Fibroblast of lung (primary cell): ENCODE results near the gene TTC23. TPM values are rescaled to one million over a fixed set of nuclear protein-coding genes. Genes with fewer than 3 reads are reported as not detected.
A peak's percentile ranks its signal among the peaks of the same experiment; 100 is the strongest.

Source experiments
- DNase-seq, 2 donors: peaks; one replicate each; pipeline versions ENCODE4 v3.0.0 to v3.0.0-alpha.2; 2010; ENCODE audit warnings: low read depth in 2 of 2
- H2AFZ ChIP-seq: 2 replicates; pipeline ENCODE4 v1.5.1; 2012; ENCODE audit warnings: low read length, control low read depth, inconsistent platforms
- H3K27ac ChIP-seq: 2 replicates; pipeline ENCODE4 v1.5.1; 2011; ENCODE audit warnings: low read length, control low read depth; ENCODE audit not compliant: insufficient read depth
- H3K27me3 ChIP-seq: 2 replicates; pipeline ENCODE4 v1.5.1; 2011; ENCODE audit warnings: mild to moderate bottlenecking, low read length; ENCODE audit not compliant: control insufficient read depth, insufficient read depth
- H3K36me3 ChIP-seq: 2 replicates; pipeline ENCODE4 v1.5.1; 2011; ENCODE audit warnings: low read length; ENCODE audit not compliant: control insufficient read depth, insufficient read depth
- H3K4me1 ChIP-seq: 2 replicates; pipeline ENCODE4 v1.5.1; 2011; ENCODE audit warnings: low read length; ENCODE audit not compliant: control insufficient read depth, insufficient read depth; ENCODE audit errors: extremely low read depth
- H3K4me2 ChIP-seq: 2 replicates; pipeline ENCODE4 v1.5.1; 2011; ENCODE audit warnings: low read length, control low read depth; ENCODE audit not compliant: insufficient read depth; ENCODE audit errors: extremely low read depth
- H3K4me3 ChIP-seq, 4 experiments: fragments of 200-600 bp in 1 of 4; sonication (generic) in 1 of 4; replicated peaks in 1 of 4; 2 replicates each; pipeline ENCODE4 v1.5.1; 2011 to 2016; ENCODE audit warnings: low read length in 4 of 4, low read depth in 3 of 4, mild to moderate bottlenecking in 3 of 4, control low read depth in 2 of 4, inconsistent platforms in 1 of 4, mixed read lengths in 1 of 4; ENCODE audit not compliant: insufficient read depth in 1 of 4; ENCODE audit errors: control extremely low read depth in 1 of 4
- H3K79me2 ChIP-seq: 2 replicates; pipeline ENCODE4 v1.5.1; 2012; ENCODE audit warnings: mild to moderate bottlenecking, low read length, inconsistent platforms; ENCODE audit not compliant: control insufficient read depth, insufficient read depth
- H3K9ac ChIP-seq: 2 replicates; pipeline ENCODE4 v1.5.1; 2011; ENCODE audit warnings: mild to moderate bottlenecking, low read length, control low read depth; ENCODE audit not compliant: insufficient read depth
- H3K9me3 ChIP-seq: 2 replicates; pipeline ENCODE4 v1.5.1; 2012; ENCODE audit warnings: low read depth, low read length; ENCODE audit not compliant: control insufficient read depth, insufficient read depth
- H4K20me1 ChIP-seq: 2 replicates; pipeline ENCODE4 v1.5.1; 2011; ENCODE audit warnings: low read length; ENCODE audit not compliant: control insufficient read depth, insufficient read depth; ENCODE audit errors: extremely low read depth
- EZH2 ChIP-seq: IDR thresholded peaks from 2 replicates; pipeline ENCODE4 v1.5.1; 2012; ENCODE audit warnings: low read length, control low read depth, mild to moderate bottlenecking; ENCODE audit errors: missing control alignments
- polyA plus RNA-seq, 2 donors: library from polyadenylated mRNA; depleted of rRNA in 1 of 2; stranded (reverse) in 1 of 2; unstranded in 1 of 2; fragments of >200 nt; gene quantifications; 2 replicates each; pipeline ENCODE4 v1.2.1, GENCODE V29; 2011 to 2012; ENCODE audit warnings: missing spikeins in 1 of 2
- total RNA-seq: library from RNA; depleted of rRNA; stranded (reverse); fragments of >200 nt; gene quantifications from 2 replicates; pipeline ENCODE4 v1.2.1, GENCODE V29; 2014
- TF ChIP-seq, protein P1 (sequence below), 2 donors: IDR thresholded peaks in 1 of 2; conservative IDR thresholded peaks in 1 of 2; 1 replicate in 1 of 2; 2 replicates in 1 of 2; pipeline ENCODE4 v1.5.1; 2011 to 2012; ENCODE audit warnings: low read length in 2 of 2, control low read depth in 1 of 2, inconsistent platforms in 1 of 2, low read depth in 1 of 2, mild to moderate bottlenecking in 1 of 2

Gene TTC23
- total and polyA plus RNA-seq, 2 donors (not counting 1 experiment from before 2014, with no cell fraction given), result 3.5 to 30.4 TPM

DNA sequence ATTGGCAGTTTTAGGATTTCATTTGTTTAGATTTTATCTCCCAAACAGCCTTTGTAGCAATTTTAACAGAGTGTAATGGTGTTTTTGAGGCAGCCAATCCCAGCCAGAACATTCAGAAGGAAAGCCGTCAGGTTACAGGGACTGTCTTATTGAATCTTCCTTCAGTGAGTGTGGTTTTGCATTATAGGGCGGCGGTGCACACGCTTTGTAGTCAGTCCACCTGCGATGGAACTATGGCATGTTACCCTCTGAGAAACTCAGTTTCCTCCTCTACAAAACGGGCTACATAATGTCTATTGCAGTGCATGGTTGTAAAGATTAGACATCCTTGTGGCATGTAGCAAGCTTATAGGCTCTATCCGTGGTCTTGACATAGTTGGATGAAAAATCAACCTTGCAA lies 2.9 kb upstream of the TTC23 start:
- no peak overlapping the region for H2AFZ ChIP-seq
- peaks cover 11% of the 10 kb centered on the region for H3K79me2 ChIP-seq
- H3K9ac ChIP-seq, result no peak overlapping the region
- no peak for DNase-seq
- H3K4me3 ChIP-seq, result peak overlapping the region in 3 of 4 experiments; percentile 80 to 92 (median 86)
- peaks cover 7% of the 10 kb centered on the region for H3K4me1 ChIP-seq
- no peaks in the 10 kb centered on the region for H3K27me3 ChIP-seq
- TF ChIP-seq EZH2, result no peak
- TF ChIP-seq, protein P1, sequence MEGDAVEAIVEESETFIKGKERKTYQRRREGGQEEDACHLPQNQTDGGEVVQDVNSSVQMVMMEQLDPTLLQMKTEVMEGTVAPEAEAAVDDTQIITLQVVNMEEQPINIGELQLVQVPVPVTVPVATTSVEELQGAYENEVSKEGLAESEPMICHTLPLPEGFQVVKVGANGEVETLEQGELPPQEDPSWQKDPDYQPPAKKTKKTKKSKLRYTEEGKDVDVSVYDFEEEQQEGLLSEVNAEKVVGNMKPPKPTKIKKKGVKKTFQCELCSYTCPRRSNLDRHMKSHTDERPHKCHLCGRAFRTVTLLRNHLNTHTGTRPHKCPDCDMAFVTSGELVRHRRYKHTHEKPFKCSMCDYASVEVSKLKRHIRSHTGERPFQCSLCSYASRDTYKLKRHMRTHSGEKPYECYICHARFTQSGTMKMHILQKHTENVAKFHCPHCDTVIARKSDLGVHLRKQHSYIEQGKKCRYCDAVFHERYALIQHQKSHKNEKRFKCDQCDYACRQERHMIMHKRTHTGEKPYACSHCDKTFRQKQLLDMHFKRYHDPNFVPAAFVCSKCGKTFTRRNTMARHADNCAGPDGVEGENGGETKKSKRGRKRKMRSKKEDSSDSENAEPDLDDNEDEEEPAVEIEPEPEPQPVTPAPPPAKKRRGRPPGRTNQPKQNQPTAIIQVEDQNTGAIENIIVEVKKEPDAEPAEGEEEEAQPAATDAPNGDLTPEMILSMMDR (conservative IDR thresholded peaks at IDR 0.05 in 1 of 2, IDR thresholded peaks at IDR 0.05 in 1 of 2; ENCODE audit: low read depth in 1 of 2, low read length in 2 of 2), result no peak
- no peaks in the 10 kb centered on the region for H3K9me3 ChIP-seq
- H3K36me3 ChIP-seq, result peaks cover 2% of the 10 kb centered on the region
- H3K27ac ChIP-seq, result no peak overlapping the region
- peak overlapping the region; percentile 91 for H3K4me2 ChIP-seq
- no peaks in the 10 kb centered on the region for H4K20me1 ChIP-seq

- Histone ChIP-seq H3K9me3 (no peaks in the 10 kb centered on the region), H3K79me2 (peaks cover 16% of the 10 kb centered on the region), H2AFZ (peak within 1 kb of the TSS; percentile 88), H3K4me3 (peak within 1 kb of the TSS; percentile 80 to 97 (median 94)), H3K27ac (peak within 1 kb of the TSS; percentile 95), H3K36me3 (peaks cover 2% of the 10 kb centered on the region), H3K4me1 (peaks cover 7% of the 10 kb centered on the region), H3K9ac (peak within 1 kb of the TSS; percentile 79), H4K20me1 (no peaks in the 10 kb centered on the region), H3K27me3 (no peaks in the 10 kb centered on the region), H3K4me2 (peak within 1 kb of the TSS; percentile 99)
- DNase-seq, result peak; percentile 97 to 99
- TF ChIP-seq, protein P1 (conservative IDR thresholded peaks at IDR 0.05 in 1 of 2, IDR thresholded peaks at IDR 0.05 in 1 of 2; ENCODE audit: low read depth in 1 of 2, low read length in 2 of 2), result no peak
- TF ChIP-seq EZH2, result no peak
Observed at GRCh38 chr15:99250857-99251841, 1.8 kb upstream of the TTC23 start, which contains the start of gene LRRC28. LRRC28 (plus strand) TSS chr15:99251481; CDS start chr15:99255958, 4,477 bp downstream.

- Histone ChIP-seq H3K79me2 (peaks cover 16% of the 10 kb centered on the region), H3K36me3 (no peaks in the 10 kb centered on the region), H3K27ac (peak overlapping the region; percentile 95), H3K4me1 (peaks cover 7% of the 10 kb centered on the region), H3K4me3 (peak overlapping the region; percentile 69 to 97 (median 90)), H2AFZ (peak overlapping the region; percentile 88), H3K9me3 (no peaks in the 10 kb centered on the region), H3K27me3 (no peaks in the 10 kb centered on the region), H4K20me1 (no peaks in the 10 kb centered on the region), H3K9ac (peak overlapping the region; percentile 79), H3K4me2 (peak overlapping the region; percentile 99)
- DNase-seq, result no peak
- no peak for TF ChIP-seq EZH2
- TF ChIP-seq, protein P1 (conservative IDR thresholded peaks at IDR 0.05 in 1 of 2, IDR thresholded peaks at IDR 0.05 in 1 of 2; ENCODE audit: low read depth in 1 of 2, low read length in 2 of 2), result no peak
Observed at GRCh38 chr15:99250494-99250856, 1.1 kb upstream of the TTC23 start.
